GM19238 (cell line): ENCODE data around the gene HOXC9.
"Not testable (repeated sequence)": the region's sequence is repeated elsewhere in the genome, so short reads cannot be mapped to it uniquely, and the experiment has no call there.

Experiments
- DNase-seq: peaks from one replicate; pipeline ENCODE4 v3.0.0; 2011; ENCODE audit warnings: low spot score; ENCODE audit not compliant: insufficient read length

The HOXC9 gene

DNA sequence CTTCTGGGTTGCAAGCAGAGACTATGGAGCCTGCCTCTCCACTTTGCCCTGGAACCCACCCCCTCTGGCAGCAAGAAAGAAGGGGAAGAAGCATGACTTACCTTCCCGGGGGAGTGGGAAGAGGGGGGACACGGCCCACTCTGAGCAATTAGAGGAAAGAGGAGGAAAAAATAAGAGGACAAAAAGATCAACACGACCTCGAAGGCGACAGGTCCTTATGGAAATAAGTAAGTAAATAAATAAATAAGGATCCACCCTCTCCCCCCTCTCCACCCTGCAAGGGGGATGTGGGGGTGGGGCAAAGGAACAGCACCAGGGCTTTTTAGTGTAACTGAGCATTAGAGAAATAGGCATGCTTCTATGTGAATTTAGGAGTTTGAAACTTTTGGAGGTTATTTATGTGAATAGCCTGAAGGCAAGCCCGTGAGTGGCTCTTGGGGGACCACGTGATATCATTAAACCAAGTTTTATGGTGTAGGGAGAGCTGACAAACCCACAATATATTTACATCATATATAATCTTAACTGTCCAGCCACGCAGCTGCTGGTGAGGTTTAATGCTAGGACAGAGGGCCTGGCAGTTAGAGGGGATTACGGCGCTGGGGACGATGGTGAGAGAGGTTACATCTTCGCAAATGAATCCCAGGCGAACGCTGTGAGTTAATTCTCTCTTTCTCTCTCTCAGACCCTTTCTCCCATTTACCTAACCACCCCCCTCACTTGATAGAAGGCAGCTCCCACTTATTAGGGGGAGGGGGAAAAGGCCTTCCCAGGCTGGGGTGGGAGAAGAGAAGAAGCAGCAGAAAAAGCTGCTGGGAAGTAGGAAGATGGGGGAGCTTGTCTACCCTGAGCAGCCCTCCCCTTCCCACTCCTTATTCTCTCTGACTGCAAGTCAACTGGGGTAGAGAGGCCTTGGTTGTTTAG lies 37.7 kb downstream of the HOXC9 start:
- no peak for DNase-seq

DNA sequence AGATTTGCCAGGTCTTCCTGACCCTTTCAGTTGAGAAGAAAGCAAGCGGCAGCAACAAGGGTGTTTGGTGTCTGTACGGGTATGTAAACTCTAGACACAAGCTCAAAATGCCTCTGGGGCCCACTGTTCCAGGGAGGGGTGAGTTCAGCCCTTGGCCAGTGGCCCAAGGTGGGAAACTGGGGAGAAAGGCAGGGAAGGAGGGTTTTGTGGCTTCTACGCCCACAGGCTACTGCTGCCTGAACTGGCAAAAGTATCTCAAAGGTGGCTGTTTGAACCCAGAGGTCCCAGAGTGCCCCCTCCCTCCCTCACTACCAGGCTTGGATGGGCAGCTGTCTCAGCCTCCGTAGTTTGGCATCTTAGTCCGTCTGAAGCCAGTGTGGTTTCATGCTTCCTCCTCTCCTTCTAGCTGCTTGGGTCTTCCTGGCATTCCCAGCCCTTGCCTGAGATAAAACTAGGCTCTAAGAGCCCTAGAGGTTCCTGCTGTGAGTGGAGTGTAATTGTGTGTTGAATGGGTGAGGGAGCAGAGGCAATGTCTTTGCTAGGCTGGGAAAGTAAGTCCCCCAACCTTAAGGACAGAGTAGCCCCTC lies 38.4 kb downstream of the HOXC9 start:
- DNase-seq: no peak

DNA sequence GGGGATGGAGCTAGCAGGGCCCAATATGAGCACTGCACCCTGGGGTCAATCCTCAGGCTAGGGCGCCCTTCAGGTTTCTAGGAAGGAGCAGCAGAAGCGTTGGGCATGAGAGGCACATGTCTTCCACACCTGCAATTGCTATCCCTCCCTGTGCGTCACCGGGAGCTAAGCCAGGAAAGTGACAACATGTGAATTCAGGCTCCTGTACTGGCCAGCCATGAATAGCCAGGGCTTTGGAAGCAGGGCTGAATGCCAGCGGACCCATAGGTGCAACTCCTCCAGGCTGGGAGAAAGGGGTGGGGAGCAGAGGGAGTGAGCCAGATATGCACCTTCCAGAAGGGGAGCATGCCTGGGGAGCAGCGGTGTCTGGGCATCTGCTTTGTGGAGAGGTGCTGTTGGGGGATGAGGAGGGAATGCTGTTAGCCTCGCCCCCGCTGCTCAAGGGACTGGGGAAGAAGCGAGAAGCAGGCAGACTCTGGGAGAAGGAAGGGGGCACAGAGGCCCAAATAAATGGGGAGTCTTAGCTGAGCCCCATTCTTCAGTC lies 39.0 kb downstream of the HOXC9 start:
- DNase-seq: no peak

DNA sequence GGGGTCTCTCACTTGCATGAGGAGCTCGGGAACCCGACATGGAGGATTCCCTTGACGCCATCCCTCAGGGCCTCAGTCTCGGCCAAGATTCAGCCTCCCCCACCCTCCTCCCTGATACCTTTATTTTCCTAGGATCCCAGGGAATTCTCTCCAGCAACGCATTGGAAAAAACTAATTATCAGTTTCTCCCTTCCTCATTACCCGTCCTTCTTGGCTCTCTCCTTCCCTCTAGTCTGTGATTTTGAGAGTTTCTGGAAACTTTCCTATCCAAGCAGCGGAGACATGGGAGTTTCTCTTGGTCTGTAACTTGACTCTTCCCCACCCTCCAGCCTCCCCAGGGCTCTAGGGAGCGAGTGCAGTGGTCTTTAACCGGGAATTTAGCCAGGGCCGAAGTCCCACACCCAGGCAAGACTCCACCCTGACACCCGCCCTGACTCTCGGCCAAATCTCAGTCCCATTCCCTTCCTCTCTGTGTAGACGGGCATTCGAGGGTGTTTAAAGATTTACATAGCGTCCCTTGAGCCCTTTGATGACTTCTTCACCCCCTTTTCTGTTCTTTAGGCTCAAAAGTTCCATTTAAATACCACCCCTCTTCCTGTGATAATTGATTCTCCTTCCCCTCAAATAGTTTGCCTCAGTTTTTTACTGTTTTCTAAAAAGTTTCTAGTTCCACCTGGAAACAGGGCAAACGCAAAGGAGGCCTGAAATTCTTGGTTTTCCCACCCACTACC lies 39.6 kb downstream of the HOXC9 start:
- no peak for DNase-seq

DNA sequence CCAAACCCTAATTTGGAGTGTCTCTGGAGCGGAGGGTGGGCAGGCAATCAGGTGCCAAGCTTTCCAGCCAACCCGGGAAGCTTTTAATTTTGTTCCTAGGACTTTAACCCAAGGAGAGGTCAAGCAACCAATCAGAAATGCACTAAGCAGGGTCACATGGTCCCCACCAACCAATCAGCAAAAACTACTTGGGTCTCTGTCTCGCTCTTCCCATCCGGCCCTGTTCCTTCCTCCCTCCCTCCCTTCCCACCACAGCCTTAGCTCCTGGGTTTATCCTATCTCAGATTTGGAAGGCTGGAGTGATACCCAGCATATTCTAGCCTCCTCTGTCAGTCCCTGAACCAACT lies 40.2 kb downstream of the HOXC9 start:
- DNase-seq: no peak

DNA sequence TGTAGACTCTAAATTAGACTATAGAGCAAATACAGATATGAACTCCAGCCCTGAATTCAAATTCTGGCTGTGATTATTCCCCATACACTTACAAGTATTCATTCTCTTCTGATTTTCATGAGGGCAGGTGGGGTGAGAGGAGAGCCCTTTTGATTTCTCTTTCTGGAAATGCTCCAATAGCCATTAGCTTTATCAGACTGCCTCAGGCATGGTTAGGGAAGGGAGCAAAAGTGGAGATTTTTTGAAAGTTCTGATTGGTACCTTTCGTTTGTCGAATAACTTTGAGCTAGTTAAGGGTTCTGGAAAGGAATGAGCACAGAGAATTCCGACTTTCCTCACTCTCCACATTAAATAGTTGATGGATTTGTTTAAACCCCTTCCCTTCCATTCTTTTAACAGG lies 40.7 kb downstream of the HOXC9 start:
- no peak for DNase-seq

DNA sequence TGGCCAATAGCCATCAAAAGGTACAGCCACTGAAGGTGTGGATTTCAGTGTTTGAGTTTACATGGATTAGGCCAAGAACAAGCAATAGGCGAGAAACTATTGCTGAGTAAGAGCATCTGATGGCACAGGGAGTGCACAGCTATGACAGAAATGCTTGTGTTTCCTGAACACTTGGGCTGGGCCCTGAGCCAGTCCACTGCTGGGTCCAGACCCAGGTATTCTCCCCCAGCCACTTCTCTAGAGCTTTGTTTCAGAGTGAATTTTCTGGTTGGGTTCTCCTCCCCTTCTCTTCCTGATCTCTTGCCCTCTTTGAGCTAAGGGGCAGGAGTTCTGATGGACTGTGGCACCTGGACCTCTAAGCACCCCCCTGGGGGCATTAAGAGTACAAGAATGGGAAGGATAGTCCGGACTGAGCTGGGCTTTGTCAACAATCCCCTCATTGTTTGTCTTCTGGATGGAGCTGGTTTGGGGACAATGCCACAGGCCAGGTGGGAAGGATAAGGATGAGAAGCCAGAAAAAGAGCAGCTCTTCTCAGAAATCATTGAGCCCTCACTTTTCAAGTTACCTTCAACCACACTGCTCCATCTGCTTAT lies 41.2 kb downstream of the HOXC9 start:
- no peak for DNase-seq

DNA sequence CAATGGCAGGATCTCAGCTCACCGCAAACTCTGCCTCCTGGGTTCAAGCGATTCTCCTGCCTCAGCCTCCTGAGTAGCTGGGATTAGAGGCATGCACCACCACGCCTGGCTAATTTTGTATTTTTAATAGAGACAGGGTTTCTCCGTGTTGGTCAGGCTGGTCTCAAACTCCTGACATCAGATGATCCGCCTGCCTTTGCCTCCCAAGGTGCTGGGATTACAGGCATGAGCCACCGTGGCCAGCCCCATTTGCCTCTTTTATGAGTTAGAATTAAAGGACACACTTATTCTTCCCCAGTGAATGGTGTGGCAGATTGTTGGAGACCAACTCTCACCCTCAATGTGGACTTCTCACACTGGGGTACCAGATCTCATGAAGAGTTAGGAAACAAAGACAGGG lies 42.1 kb downstream of the HOXC9 start:
- not testable (repeated sequence) for DNase-seq

DNA sequence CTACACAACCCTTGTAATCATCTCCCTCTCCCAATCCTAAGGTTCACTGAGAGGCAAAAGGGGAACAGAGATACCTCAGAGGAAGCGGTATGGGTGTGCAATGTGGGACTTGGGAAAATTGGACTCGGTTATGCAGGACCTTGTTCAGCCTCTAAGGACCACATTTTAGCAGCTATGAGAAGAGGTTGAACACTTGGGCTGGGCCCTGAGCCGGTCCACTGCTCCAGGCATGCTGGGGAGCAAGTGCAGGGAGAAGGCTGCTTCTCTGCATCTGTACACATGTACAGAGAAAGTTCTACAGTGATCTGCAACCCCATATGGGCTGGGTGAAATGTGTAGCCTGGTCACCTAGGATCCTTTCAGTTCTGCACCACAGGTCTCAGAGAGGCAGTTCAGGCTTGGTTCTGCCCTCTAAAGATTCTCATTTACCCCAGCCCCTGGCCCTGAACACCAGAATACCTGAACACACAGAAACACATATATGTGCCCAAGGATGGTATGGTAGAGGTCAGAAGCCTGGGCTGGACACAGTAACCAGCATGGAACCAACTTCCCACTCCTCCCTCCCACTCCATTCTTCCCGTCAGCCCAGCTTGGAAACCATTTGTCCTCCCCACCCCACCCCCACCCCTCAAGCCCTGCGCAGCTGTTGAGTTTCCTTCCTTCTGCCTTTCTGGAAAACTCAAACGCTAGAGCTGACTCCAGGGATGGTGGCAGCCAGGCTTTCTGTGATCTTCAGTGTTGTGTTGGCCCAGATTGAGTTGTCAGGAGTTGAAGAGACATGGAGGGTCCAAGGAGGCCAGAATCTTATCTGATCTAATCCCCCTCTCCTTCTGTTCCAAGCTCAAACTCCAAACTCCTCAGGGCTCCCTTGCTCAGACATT lies 43.3 kb downstream of the HOXC9 start:
- no peak for DNase-seq

DNA sequence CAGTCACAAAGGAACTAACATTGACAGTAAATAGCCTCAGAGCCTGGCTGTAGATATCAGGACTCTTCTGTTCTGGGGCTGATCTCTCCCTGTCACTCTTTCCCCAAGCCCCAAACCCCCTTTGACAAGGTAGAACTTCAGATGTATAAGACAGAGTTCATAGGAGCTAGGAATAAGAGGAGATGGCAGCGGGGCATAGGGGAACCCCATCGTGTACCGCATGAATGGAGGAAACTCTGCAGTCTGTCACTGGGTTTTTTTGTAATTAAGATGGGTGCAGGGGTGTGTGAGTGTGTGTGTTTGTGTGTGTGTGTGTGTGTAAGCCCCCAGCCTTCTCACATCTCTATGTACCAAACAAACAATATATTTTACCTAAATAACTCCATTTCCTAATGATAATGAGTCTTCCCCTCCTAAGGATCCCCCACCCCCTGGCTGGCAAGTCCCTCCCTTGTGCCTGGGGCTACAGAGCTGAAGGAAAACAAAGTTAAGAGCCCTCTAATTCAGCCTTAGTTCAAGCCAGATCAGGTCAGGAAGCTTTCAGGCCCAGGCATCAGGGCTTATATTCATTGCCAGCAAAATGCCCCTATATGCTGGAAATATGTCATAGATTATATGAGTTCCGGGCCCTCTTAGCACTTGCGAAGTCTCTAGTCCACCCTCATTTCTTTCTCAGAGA lies 44.6 kb downstream of the HOXC9 start:
- no peak for DNase-seq

DNA sequence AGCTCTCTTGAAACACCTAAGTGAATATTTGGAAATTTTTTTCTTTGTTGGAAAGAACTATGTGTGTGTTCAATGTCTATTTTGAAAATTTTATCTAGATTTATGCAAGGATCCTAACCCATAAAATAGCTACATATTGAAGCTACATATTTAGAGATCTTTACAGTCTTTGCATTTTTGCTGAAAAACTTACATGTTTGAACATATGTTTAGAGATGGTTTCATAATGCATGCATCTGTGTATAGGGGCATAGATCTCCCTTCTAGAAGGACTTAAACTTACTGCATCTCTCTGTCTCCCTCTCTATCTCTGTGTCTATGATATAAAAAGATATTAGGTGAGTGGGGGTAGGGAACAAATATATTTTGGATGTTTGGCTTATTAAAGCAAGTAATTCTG lies 45.4 kb downstream of the HOXC9 start:
- DNase-seq: no peak

DNA sequence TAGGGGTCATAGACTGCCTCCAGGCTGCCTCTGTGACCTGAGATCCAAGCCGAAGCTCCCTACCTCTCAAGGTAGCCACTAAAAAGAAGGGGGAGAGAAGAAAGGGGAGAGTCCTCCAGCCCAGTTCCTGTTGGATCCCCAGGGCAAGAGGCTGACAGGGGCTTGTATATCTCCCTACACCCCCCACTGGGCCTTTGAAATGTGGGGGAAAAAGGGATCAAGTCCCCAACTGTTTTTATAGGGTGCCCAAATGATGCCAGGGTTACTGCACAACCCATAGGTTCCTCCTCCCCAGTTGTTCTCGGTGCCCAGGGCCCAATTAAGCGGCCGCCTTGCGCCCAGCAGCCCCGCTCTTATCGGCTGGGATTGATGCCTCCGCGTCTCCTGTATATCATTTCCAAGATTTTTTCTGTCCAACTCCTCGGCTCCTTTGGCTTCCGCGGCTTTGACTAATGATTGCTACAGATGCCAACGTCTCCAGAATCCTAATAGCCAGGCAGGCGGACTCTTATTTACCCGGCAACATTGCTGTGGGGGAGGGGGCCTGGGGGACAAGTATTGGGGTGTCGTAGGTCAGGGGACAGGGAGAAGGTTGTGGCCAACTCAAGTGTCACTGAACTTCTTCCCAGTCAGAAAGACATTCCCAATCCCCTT lies 46.0 kb downstream of the HOXC9 start:
- DNase-seq: no peak

DNA sequence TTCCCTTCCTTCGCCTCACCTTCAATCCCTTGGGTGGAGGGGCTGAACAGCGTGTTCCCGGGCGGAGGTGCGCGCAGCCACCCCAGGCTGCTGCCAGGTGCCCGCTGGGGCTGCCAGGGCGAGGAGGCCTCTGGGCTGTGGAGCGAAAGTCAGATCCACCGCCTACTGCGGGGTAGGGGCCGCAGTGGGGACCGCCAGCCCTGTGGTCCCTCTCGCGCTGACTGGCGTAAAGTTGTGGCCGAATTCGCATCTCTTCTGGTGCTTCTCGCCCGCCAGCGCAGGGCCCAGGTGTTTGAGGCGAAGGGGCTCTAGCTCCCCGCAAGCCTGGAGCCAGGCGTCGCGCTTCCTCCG lies 46.8 kb downstream of the HOXC9 start:
- no peak for DNase-seq

DNA sequence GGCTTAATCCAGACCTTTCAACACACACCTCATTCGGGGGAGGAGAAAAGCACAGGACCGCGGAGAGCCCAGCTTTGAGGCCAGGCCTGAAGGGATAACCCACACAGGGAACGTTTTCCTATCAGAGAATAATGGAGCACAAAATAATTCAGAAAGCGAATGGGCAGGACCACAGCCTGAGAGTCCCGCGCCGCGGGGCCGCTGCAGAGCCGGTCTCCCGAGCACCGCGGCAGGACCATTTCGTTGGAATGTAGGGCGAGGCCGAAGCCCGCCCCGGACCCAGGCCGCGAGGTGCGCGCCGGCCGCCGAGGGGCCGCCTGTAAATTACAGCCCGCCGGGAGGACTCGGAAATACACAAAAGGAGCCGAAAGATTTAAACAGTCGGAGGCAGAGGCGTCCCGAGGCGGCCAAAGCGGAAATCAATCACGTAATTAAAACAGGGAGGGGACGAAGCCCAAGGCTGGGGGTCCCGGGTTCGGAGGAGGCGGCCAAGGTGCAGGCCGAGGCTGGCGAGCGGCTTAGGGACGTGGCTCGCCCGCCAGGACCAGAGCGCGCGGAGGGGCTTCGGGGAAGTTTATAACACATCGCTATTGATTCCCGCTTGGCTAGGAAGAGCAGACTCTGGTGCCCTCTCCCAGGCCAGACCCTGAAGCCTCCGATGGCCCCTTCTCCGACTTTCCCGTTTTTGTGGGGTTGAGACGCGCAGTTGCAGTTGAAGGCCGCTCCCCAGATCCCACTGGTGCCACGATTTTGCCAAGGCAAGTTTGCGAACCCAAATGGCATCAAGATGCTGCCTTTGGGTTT lies 47.4 kb downstream of the HOXC9 start:
- no peak for DNase-seq

DNA sequence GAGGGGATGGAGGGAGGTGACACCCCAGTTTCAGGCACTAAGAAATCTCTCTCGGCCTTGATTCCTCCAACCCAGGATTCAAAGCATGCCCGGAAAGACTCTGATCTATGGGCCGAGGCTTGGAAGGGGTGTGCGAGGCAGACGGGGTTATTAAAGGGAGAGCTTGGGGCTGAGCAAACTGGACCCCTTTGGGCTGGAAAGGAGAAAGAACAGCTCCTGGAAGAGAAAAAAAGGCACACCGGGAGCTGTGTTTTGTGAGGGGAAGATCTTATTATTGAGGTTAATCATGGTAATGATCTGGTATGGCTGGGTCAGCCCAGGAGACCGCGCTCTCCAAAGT lies 48.0 kb downstream of the HOXC9 start:
- no peak for DNase-seq

DNA sequence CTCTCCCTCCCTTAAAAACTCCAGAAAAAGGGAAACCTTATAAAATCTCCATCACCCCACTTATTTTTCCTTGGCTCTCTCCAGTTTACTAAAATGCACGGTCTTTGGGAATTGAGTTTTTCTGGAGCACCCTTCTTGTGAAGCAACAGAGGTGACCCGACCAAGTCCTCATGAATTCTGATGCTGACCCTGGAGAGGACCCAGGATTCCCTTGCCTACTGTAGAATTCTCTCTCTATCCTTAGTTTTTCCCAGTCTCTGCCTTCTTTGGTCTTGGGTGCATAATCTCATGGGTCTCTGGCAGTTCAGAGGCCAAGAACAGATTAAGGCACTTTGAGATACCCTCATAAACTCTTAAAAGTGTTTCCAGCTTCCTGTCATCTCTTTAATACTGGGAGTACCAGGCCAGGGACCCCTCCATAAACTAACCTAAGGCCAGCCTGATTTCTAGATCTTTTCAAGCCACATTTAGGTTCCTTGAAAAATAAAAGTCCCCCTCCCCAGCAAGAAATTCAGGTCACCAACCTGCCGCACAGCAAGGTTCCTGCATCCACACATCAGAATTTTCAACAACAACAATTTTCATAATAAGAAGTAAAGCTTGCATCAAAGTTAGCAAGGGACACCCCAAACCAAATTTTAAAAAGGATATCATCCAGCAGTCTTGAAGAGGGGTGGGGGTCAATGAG lies 48.6 kb downstream of the HOXC9 start:
- no peak for DNase-seq

DNA sequence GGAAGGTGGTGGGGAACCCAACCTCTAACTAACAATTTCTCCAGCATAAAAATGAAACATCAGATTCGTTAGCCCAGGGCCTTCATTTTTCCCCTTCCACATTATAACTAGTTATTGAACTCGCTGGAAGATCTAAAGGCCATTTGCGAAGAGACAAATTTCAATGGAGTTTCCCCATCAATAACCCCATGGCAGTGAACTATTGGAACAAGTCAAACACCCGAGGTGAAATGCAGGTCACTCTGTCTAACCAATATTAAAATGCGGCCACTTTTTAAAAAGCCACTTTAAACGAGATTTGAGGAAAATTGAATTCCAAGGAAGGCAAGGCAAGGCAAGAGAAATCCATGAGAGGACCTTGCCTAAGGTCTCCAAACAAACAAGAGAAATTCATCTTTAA lies 49.1 kb downstream of the HOXC9 start:
- no peak for DNase-seq

DNA sequence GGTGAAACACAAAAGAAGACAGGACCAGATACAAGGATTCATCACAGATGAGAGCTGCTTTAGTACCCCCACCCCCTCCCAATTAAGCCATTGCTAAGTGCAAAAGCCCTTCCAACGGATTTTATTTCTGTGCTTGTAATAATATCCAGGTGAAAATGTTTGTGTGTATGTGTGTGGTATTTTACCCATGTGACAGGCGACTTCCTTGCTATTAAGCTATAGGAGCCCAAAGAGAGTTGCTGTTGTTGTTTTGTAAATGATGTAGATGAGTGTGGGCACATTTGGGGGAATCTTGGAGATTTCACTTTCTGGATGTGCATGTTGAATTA lies 50.5 kb downstream of the HOXC9 start:
- no peak for DNase-seq
